Measurements from ENCODE around the gene PPP4C.
A peak's percentile ranks its signal among the peaks of the same experiment; 100 is the strongest.

- TF ChIP-seq CTCF (IDR thresholded peaks at IDR 0.05) (peak; percentile 45 to 69 (median 56)), POLR2A (IDR thresholded peaks at IDR 0.05) (peak in 1 of 2 donors; percentile 14)
Observed at GRCh38 chr16:30092373-30093010, 16.7 kb downstream of the PPP4C start.

Data from adrenal gland (tissue), 5 donors.